Testis (tissue), 2 donors: Measurements from ENCODE around the gene PSMA2.

Experiments
- POLR2A ChIP-seq: fragments of 450-650 bp; IDR thresholded peaks from one replicate; pipeline ENCODE4 v1.6.1; 2017; ENCODE audit warnings: antibody characterized with exemption, mild to moderate bottlenecking, moderate library complexity
- TF ChIP-seq, protein P1 (sequence below), 3 experiments: fragments of 450-650 bp in 2 of 3; fragments of 200-600 bp in 1 of 3; sonication (generic) in 1 of 3; IDR thresholded peaks; one replicate each; pipeline ENCODE4 v1.5.1; 2016 to 2019; ENCODE audit warnings: antibody characterized with exemption in 3 of 3, mild to moderate bottlenecking in 2 of 3, moderate library complexity in 1 of 3

DNA sequence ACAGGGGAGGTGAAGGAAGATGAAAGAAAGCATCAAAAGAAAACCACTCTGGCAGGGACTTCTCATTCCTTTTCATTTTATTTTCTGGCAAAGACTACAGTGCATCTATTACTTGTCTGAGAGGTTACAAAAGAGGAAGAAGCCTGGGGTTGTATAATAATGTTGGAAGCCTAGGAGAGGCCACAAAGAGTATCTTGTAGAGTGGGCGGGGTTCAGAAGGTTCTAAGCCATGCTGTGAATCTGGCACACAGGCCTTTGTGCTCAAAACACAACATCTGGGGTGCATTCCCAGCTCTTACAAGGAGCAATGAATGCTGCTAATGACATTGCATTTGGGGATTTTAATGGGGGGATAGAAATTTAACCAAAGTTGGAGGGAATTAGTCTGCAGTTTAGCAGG is 49.6 kb upstream of the PSMA2 start:
- TF ChIP-seq, protein P1, sequence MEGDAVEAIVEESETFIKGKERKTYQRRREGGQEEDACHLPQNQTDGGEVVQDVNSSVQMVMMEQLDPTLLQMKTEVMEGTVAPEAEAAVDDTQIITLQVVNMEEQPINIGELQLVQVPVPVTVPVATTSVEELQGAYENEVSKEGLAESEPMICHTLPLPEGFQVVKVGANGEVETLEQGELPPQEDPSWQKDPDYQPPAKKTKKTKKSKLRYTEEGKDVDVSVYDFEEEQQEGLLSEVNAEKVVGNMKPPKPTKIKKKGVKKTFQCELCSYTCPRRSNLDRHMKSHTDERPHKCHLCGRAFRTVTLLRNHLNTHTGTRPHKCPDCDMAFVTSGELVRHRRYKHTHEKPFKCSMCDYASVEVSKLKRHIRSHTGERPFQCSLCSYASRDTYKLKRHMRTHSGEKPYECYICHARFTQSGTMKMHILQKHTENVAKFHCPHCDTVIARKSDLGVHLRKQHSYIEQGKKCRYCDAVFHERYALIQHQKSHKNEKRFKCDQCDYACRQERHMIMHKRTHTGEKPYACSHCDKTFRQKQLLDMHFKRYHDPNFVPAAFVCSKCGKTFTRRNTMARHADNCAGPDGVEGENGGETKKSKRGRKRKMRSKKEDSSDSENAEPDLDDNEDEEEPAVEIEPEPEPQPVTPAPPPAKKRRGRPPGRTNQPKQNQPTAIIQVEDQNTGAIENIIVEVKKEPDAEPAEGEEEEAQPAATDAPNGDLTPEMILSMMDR (IDR thresholded peaks at IDR 0.05): no peak
- no peak for TF ChIP-seq POLR2A
